Lower leg skin (tissue), 4 donors: ENCODE measurements around the gene RGP1. TPM values are rescaled to one million over a fixed set of nuclear protein-coding genes. Genes with fewer than 3 reads are reported as not detected.

Source experiments
- DNase-seq, 2 donors: peaks; one replicate each; pipeline ENCODE4 v3.0.0-alpha.2; 2019; ENCODE audit warnings: low spot score in 2 of 2
- H3K4me3 ChIP-seq: fragments of 200-600 bp; sonication (generic); 2 replicates; pipeline ENCODE4 v1.5.1; 2017; ENCODE audit warnings: mild to moderate bottlenecking, low read depth; ENCODE audit not compliant: poor library complexity, severe bottlenecking
- CTCF ChIP-seq, 3 donors: fragments of 450-650 bp; IDR thresholded peaks; one replicate each; pipeline ENCODE4 v1.5.1; 2016; ENCODE audit warnings: antibody characterized with exemption in 3 of 3, mild to moderate bottlenecking in 3 of 3, moderate library complexity in 2 of 3
- POLR2A ChIP-seq, 2 donors: fragments of 450-650 bp; IDR thresholded peaks; one replicate each; pipeline ENCODE4 v1.6.1; 2016 to 2017; ENCODE audit warnings: antibody characterized with exemption in 2 of 2, mild to moderate bottlenecking in 1 of 2, moderate library complexity in 1 of 2
- WGBS, 2 donors: methylation state at CpG; one replicate each; pipeline ENCODE4 v1.1.5; 2018; 5-methylcytosine and 5-hydroxymethylcytosine counted together
- intact Hi-C: fragments of 100-400 bp; cut with DNase I; formaldehyde crosslinking; loops from one replicate; pipeline ENCODE4 v1.15.0; 2023; ENCODE audit warnings: low total_unique reads
- total RNA-seq, 4 donors: library from RNA; depleted of rRNA; stranded (reverse); fragments of >200 nt; gene quantifications; one replicate each; pipeline ENCODE4 v1.1.0, GENCODE V29; 2016

The RGP1 gene
- total RNA-seq, 4 donors from 2014 or later, result 17.1 to 26.4 (median 22.1) TPM

- no peak overlapping the region for H3K4me3 ChIP-seq
- no peak for DNase-seq
- intact Hi-C loops, result loop anchor here (10.0 kb wide), 1 partner anchor 51 kb away; the partner anchor contains the start of gene CA9
Observed at GRCh38 chr9:35725362-35725761, 23.7 kb upstream of the RGP1 start.

GRCh38 chr9:35726931-35727330 lies 22.2 kb upstream of the RGP1 start:
- 49 to 66% methylated on average over 3 of the region's 3 CpGs for WGBS, 2 donors
- intact Hi-C loops, result loop anchor here (10.0 kb wide), 1 partner anchor 52 kb away; the partner anchor contains the start of gene CA9
- H3K4me3 ChIP-seq, result no peak overlapping the region
- no peak for DNase-seq
- TF ChIP-seq CTCF (IDR thresholded peaks at IDR 0.05) (no peak), POLR2A (IDR thresholded peaks at IDR 0.05) (no peak)

More at GRCh38 chr9:35725362-35725761, 23.7 kb upstream of the RGP1 start:
- no peak for TF ChIP-seq POLR2A (IDR thresholded peaks at IDR 0.05)
- TF ChIP-seq CTCF (IDR thresholded peaks at IDR 0.05), result no peak
- WGBS, 2 donors, result 92 to 94% methylated on average over 11 of the region's 11 CpGs

- WGBS, 2 donors, result 56 to 61% methylated on average over 5 of the region's 5 CpGs
- DNase-seq, result no peak
- TF ChIP-seq POLR2A (IDR thresholded peaks at IDR 0.05), result no peak
- no peak for TF ChIP-seq CTCF (IDR thresholded peaks at IDR 0.05)
- no peak overlapping the region for H3K4me3 ChIP-seq
- intact Hi-C loops, result loop anchor here (10.0 kb wide), 1 partner anchor 53 kb away; the partner anchor contains the start of gene CA9
Observed at GRCh38 chr9:35727676-35728040, 21.4 kb upstream of the RGP1 start.

GRCh38 chr9:35728041-35728971 lies 20.8 kb upstream of the RGP1 start:
- TF ChIP-seq POLR2A (IDR thresholded peaks at IDR 0.05), result no peak
- no peak for TF ChIP-seq CTCF (IDR thresholded peaks at IDR 0.05)
- intact Hi-C loops, result loop anchor here (10.0 kb wide), 1 partner anchor 54 kb away; the partner anchor contains the start of gene CA9
- 21 to 26% methylated on average over 10 of the region's 10 CpGs for WGBS, 2 donors
- no peak overlapping the region for H3K4me3 ChIP-seq
- peak; percentile 67 to 91 for DNase-seq

- no peak overlapping the region for H3K4me3 ChIP-seq
- 61 to 78% methylated on average over 3 of the region's 3 CpGs for WGBS, 2 donors
- DNase-seq, result no peak
- TF ChIP-seq POLR2A (IDR thresholded peaks at IDR 0.05), result no peak
- no peak for TF ChIP-seq CTCF (IDR thresholded peaks at IDR 0.05)
- intact Hi-C loops, result loop anchor here (10.0 kb wide), 1 partner anchor 54 kb away; the partner anchor contains the start of gene CA9
Observed at GRCh38 chr9:35729101-35729500, 20.0 kb upstream of the RGP1 start.
